ENCODE data around the gene HSPA9. TPM values are rescaled to one million over a fixed set of nuclear protein-coding genes. Genes with fewer than 3 reads are reported as not detected.

The HSPA9 gene
- total and polyA plus RNA-seq, 2 of the 13 experiments (the other 11 are each of a cell fraction or from before 2014, with no cell fraction given), result 165 to 478 TPM

- no peak for TF ChIP-seq ZNF549 (CRISPR knock-in tag; IDR thresholded peaks at IDR 0.05)
- no peak for TF ChIP-seq ZNF407 (CRISPR knock-in tag; IDR thresholded peaks at IDR 0.05; ENCODE audit: not compliant biosample characterization)
These were observed 30.7 kb downstream of the HSPA9 start (continued) for GRCh38 chr5:138544181-138545134.
